ENCODE measurements around the gene ZNF524.

The ZNF524 gene

DNA sequence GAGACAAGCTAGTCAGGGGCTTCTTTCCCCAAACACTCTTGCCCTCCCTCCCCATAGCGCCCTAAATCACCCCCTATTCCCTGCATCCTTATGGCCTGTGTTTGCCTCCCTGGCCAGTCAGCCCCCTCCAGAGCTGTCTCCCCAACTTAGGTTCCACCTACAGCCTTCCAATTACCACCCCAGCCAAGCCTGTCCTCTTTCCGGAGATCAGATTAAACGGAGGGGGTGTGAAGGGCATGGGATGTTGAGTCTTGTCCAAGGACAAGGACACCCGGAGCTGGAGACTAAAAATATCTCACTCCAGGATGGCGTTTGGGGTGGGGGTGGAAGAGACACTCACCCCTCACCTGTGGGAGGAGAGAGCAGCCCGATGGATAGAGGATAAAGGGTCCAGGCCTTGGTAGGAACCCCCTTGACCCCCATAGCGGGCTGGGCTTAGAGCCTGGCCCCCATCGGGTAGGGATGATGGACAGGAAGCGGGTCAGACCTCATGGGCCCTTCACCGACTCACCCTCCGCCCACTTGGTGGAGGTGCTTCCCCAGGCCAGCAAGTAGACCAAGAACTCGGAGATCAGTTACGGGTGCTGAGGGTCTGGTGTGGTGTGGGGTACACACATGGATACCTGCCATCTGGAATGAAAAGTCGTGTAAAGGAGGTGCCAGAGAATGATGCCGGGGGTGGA lies 11.4 kb downstream of the ZNF524 start:
- TF ChIP-seq, protein P1, sequence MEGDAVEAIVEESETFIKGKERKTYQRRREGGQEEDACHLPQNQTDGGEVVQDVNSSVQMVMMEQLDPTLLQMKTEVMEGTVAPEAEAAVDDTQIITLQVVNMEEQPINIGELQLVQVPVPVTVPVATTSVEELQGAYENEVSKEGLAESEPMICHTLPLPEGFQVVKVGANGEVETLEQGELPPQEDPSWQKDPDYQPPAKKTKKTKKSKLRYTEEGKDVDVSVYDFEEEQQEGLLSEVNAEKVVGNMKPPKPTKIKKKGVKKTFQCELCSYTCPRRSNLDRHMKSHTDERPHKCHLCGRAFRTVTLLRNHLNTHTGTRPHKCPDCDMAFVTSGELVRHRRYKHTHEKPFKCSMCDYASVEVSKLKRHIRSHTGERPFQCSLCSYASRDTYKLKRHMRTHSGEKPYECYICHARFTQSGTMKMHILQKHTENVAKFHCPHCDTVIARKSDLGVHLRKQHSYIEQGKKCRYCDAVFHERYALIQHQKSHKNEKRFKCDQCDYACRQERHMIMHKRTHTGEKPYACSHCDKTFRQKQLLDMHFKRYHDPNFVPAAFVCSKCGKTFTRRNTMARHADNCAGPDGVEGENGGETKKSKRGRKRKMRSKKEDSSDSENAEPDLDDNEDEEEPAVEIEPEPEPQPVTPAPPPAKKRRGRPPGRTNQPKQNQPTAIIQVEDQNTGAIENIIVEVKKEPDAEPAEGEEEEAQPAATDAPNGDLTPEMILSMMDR (conservative IDR thresholded peaks at IDR 0.05; ENCODE audit: low read depth, low read length), result no peak
- H3K4me3 ChIP-seq (ENCODE audit: low read length), result no peak overlapping the region

DNA sequence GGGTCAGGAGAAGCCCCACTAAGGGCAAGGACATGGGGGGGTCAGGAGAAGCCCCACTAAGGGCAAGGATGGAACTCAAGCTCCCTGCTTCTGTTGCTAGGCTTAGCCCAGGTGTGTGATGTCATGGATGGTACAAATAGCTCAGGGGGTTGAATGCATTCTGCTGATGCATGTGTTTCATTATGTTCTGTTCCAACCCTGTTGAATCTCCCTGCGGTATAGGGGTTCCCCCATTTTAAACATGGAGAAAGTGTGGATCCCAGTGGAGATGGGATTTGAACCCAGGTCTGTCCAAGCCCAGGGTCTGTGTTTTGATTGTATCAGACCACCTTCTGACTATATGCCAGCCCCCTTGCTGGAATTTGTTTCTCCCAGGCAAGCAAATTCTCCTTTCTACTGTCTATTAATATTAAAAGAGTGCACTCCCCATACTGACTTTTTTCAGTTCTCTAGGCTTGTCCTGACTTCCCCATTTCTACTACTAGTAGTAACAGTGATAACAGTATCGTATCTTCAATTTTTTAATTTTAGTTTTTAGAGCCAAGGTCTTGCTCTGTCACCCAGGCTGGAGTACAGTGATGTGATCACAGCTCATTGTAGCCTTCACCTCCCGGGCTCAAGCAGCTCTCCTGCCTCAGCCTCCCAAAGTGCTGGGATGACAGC lies 12.0 kb downstream of the ZNF524 start:
- no peak for DNase-seq (ENCODE audit: low read depth)
- TF ChIP-seq, protein P1 (conservative IDR thresholded peaks at IDR 0.05; ENCODE audit: low read depth, low read length), result no peak
- H3K4me3 ChIP-seq (ENCODE audit: low read length), result no peak overlapping the region

More for the DNA sequence above, 11.4 kb downstream of the ZNF524 start:
- DNase-seq (ENCODE audit: low read depth), result no peak

DNA sequence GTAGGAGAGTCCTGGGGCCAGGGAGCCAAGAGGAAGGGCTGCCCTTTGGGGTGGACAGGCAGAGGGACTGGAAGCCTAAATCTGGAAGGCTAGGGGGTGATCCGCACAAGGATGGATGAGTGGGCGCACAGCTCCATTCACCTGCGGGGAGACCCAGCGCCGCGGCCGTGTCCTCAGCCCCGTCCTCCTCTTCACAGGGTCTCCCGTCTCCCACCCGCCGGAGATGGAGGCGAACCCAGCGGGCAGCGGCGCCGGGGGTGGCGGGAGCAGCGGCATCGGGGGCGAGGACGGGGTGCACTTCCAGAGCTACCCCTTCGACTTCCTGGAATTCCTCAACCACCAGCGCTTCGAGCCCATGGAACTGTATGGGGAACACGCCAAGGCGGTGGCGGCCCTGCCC lies 13.3 kb downstream of the ZNF524 start:
- H3K4me3 ChIP-seq (ENCODE audit: low read length), result no peak overlapping the region
- no peak for DNase-seq (ENCODE audit: low read depth)
- TF ChIP-seq, protein P1 (conservative IDR thresholded peaks at IDR 0.05; ENCODE audit: low read depth, low read length), result no peak

DNA sequence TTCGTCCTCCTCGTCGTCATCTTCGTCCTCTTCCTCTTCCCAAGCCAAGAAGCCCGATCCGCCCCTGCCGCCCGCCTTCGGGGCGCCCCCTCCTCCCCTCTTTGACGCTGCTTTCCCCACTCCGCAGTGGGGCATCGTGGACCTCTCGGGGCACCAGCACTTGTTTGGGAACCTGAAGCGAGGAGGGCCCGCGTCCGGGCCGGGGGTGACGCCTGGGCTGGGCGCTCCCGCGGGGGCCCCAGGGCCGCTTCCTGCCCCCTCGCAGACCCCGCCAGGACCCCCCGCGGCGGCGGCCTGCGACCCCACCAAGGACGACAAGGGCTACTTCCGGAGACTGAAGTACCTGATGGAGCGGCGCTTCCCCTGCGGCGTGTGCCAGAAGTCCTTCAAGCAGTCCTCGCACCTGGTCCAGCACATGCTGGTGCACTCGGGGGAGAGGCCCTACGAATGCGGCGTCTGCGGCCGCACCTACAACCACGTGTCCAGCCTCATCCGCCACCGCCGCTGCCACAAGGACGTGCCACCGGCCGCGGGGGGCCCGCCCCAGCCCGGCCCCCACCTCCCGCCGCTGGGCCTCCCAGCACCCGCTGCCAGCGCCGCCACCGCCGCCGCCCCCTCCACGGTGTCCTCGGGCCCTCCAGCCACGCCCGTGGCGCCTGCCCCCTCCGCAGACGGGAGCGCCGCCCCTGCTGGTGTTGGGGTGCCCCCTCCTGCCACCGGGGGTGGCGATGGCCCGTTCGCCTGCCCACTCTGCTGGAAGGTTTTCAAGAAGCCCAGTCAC lies 14.0 kb downstream of the ZNF524 start:
- no peak overlapping the region for H3K4me3 ChIP-seq (ENCODE audit: low read length)
- TF ChIP-seq, protein P1 (conservative IDR thresholded peaks at IDR 0.05; ENCODE audit: low read depth, low read length), result no peak
- no peak for DNase-seq (ENCODE audit: low read depth)

DNA sequence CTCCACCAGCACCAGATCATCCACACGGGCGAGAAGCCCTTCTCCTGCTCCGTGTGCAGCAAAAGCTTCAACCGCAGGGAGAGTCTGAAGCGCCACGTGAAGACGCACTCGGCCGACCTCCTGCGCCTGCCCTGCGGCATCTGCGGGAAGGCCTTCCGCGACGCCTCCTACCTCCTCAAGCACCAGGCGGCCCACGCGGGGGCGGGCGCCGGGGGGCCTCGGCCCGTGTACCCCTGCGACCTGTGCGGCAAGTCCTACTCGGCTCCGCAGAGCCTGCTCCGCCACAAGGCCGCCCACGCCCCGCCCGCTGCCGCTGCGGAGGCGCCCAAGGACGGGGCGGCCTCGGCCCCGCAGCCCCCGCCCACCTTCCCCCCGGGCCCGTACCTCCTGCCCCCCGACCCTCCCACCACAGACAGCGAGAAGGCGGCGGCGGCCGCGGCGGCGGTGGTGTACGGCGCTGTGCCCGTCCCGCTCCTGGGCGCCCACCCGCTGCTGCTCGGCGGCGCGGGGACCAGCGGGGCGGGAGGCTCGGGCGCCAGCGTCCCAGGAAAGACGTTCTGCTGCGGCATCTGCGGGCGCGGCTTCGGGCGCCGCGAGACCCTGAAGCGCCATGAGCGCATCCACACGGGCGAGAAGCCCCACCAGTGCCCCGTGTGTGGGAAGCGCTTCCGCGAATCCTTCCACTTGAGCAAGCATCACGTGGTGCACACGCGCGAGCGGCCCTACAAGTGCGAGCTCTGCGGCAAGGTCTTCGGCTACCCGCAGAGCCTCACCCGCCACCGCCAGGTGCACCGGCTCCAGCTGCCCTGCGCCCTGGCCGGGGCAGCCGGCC lies 14.8 kb downstream of the ZNF524 start:
- H3K4me3 ChIP-seq (ENCODE audit: low read length), result no peak overlapping the region
- DNase-seq (ENCODE audit: low read depth), result no peak
- TF ChIP-seq, protein P1 (conservative IDR thresholded peaks at IDR 0.05; ENCODE audit: low read depth, low read length), result no peak

DNA sequence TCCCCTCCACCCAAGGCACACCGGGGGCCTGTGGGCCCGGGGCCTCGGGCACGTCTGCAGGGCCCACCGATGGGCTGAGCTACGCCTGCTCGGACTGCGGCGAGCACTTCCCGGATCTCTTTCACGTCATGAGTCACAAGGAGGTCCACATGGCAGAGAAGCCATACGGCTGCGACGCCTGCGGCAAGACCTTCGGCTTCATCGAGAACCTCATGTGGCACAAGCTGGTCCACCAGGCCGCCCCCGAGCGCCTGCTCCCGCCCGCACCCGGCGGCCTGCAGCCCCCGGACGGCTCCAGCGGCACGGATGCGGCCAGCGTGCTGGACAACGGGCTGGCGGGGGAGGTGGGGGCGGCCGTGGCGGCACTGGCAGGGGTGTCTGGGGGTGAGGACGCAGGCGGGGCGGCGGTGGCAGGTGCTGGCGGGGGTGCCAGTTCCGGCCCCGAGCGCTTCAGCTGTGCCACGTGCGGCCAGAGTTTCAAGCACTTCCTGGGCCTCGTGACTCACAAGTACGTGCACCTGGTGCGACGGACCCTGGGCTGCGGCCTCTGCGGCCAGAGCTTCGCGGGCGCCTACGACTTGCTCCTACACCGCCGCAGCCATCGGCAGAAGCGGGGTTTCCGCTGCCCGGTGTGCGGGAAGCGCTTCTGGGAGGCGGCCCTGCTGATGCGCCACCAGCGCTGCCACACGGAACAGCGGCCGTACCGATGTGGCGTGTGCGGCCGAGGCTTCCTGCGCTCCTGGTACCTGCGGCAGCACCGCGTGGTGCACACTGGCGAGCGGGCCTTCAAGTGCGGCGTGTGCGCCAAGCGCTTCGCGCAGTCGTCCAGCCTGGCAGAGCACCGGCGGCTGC lies 15.7 kb downstream of the ZNF524 start:
- no peak overlapping the region for H3K4me3 ChIP-seq (ENCODE audit: low read length)
- no peak for DNase-seq (ENCODE audit: low read depth)
- TF ChIP-seq, protein P1 (conservative IDR thresholded peaks at IDR 0.05; ENCODE audit: low read depth, low read length), result no peak
